ENCODE data around the gene SYNPO2L.

DNA sequence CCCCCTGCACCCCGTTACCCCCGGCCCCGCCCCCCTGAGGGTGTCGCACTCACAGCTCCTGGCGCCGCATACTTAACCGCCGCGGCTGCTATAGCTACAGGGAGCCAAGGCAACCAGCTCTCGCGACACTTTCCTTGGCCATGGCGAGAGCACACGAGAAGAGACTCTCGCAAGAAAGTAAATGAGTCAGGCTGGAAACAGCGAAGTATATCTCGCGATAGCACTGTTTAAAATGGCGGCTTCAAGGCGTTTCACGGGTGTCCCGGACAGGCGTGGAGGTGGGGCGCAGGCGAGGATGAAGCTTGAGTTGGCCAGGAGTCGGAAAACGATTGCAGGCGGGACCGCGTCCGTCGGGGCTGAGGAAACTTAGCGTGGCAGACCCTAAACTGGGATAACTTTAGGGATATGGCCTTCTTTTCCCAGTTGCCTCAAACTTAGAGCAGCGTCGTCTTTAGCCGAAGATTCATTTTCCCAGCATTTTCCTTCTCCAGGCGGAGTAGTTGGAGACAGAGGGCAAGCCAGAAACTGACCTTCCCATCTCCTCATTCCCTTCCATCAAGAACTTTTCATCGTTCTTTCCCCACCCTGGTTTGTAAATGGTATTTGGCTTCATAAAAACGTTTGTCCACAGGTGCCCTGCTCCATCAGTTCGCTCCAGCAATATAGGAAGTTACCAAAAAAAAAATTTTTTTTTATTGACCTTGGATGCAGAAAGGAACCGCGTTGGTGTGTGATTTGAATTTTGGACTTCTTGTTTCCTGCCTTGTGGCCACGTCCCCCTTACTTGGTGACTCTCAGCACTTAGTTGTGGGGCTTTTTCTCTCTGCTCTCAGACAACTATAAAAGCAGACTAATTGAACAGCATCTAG is 29.7 kb downstream of the SYNPO2L start:
- TF ChIP-seq EZH2phosphoT487 (IDR thresholded peaks at IDR 0.05; ENCODE audit: insufficient read depth, low read depth) (no peak), EZH2 (IDR thresholded peaks at IDR 0.05; ENCODE audit: insufficient read depth, poor library complexity, severe bottlenecking) (no peak)

All from GM23248 (cell line).